ENCODE results near the gene CTRL.
"Not testable (repeated sequence)": the region's sequence is repeated elsewhere in the genome, so short reads cannot be mapped to it uniquely, and the experiment has no call there.

Gene CTRL

GRCh38 chr16:67927131-67927941 lies 4.3 kb downstream of the CTRL start:
- DNase-seq: no peak

- peak in 31 of 56 donors; percentile 18 to 72 (median 42) for DNase-seq
These were observed 5.4 kb downstream of the CTRL start for GRCh38 chr16:67926181-67926750.

- peak in 1 of 56 donors; percentile 13 for DNase-seq
These were observed 7.3 kb downstream of the CTRL start for GRCh38 chr16:67924140-67924906.

DNA sequence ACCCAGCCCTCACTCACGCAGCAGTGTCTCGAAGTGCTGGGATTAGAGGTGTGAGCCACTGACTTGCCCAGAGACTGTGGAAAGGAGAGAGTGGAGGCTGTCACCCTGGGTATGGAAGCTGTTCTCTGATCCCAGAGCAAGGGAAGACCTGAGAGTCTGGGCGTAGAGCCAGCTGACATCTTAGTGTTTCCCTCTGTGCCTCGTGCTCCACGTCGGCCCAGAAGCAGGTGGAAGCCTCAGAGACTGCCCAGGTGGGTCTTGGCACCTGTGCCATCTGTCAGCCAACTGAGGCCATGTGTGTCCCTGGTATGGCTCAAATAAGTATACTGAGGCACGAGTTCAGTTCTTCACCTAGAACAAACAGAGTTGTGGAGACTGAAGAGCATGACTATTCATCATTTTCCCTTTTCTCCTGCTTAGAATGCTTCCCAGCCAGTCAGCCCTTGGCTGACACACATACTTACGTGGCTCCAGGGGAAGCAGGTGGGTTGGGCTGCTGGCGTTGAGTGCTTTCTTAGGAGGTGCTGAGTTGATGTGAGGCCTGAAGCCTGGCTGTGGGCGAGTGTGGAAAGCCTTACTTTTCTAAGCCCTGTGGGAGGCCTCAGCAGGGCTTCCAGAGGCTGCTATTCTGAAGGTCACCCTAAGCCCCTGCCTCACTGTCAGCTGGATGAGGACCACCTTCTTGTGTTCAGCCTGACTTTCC lies 8.1 kb downstream of the CTRL start:
- peak in 10 of 56 donors; percentile 19 to 52 (median 29) for DNase-seq

DNA sequence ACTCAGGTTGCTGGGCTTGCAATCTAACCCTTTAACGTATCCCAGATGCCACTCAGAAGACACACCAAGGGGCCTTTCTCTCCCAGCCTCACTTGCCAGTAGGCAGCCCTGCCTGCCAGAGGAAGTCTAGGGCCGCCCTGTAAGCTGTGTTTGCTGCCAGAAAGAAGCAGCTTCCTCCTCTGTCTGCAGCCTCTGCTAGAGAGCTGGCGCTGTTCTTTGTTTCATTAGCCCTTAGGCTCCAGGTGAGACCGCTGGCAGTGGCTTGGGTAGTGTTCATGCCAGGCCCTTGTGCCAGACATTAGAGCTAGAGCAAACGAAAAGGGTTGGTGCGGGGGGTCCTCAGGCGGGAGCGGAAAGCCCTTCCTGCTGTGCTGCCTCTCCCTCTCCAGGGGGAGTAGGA lies 8.9 kb downstream of the CTRL start:
- DNase-seq: no peak

DNA sequence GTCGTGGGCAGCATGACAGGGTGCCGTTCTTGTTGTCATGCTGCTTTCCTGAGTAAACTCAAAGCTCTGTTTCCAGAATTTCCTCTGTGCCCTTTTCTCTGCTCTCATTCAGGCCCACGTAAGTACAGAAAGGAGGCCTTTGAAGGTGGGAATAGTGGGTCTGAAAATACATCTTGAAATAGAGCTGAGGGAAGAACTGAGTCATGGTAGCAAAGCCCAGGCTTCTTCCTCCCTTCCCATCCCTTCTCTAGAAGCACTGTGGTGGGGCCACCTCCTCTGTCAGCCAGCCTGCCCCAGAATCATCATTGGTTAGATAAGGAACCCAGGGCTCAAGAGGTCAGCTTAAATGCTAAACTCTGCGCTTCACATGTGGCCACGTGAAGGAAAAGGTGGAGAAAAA lies 9.4 kb downstream of the CTRL start:
- DNase-seq: peak in 1 of 56 donors; percentile 33

DNA sequence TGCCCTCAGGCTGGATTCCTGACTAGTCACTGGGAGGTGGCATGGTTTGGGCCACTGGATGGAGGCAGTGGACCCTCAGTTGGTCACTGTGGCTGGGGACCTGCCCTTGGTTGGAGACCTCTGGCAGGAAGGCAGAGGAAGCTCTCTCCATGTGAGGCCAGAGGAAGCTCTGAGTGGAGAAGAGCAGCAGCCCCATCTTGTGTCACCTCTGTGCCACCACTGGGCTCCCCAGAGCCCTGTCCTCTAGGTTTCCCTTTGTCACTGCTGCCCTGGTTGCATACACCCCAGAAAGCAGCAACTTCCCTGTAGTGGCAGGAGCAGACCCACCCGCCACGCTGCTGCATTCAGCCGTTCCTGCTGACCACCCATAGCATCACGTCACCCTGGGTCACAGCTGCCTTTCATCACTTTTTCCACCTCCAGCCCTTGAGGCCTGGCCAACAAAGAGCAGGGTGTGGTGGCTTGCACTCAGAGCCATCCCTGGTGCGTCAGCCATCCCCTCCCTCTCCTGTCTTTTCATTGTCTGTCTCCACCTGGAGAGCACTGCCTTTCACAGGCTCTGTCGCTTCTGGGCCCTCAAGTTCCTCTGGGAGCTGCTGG lies 11.9 kb downstream of the CTRL start:
- DNase-seq: no peak

GRCh38 chr16:67917852-67918236 lies 13.8 kb downstream of the CTRL start:
- DNase-seq: peak in 4 of 56 donors; percentile 35 to 54 (median 44)

- DNase-seq: peak in 42 of 56 donors; percentile 19 to 85 (median 48)
These were observed 14.4 kb downstream of the CTRL start for GRCh38 chr16:67917140-67917851.

- DNase-seq: peak in 1 of 56 donors; percentile 27
These were observed 15.6 kb downstream of the CTRL start for GRCh38 chr16:67915831-67916723.

- DNase-seq: not testable (repeated sequence)
These were observed 16.2 kb downstream of the CTRL start for GRCh38 chr16:67915496-67915769.

DNA sequence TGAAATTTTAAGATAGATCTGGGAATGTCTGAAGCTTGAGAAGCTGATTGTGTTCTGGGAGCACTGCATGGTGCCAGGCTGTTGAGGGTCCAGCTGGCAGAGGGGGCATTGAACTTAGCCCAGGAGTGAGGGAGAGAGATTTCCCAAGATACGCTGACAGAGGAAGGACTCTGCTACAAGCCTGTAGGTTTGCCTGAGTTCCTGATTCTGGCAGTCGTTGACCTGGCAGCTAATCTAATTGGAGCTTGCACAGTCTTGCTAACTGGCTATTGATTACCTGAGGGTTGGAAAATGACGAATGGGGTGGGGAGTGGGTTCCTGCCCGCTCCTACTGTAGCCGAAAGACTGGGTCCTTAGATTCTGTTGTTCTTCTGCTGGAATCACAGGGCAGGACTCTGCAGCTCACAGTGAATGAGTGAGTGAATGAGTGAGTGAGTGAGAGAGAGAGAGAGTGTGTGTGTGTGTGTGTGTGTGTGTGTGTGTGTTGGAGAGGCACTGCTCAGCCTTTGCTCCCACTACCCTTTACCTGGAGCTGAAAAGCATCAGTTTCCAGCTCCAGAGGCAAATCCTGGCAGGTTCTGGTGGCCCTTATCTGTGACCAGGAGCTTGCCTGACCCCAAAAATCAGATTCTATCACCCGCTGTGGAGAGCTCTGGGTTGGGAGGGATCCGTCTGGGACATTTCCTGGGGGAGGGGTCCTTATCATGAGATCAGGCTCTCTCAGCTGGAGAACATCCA lies 16.7 kb downstream of the CTRL start:
- no peak for DNase-seq

DNA sequence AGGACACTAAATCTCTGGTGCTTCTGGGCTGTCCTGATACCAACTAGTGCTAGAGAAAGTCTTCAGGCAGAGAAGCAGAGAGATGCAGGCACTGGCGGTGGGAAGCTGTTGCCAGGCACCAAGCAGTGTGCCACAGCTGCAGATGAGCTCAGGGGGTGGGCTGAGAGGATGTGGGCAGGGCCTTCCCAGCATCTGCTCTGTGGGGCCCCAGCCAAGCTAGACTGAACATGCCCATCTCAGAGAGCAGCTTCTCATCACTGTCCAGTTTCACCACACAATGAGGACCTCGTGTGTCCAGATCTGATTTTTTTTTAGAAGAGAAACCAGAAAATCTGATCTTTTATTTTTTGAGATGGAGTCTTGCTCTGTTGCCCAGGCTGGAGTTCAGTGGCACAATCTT lies 21.5 kb downstream of the CTRL start:
- peak in 50 of 56 donors; percentile 22 to 96 (median 78) for DNase-seq

DNA sequence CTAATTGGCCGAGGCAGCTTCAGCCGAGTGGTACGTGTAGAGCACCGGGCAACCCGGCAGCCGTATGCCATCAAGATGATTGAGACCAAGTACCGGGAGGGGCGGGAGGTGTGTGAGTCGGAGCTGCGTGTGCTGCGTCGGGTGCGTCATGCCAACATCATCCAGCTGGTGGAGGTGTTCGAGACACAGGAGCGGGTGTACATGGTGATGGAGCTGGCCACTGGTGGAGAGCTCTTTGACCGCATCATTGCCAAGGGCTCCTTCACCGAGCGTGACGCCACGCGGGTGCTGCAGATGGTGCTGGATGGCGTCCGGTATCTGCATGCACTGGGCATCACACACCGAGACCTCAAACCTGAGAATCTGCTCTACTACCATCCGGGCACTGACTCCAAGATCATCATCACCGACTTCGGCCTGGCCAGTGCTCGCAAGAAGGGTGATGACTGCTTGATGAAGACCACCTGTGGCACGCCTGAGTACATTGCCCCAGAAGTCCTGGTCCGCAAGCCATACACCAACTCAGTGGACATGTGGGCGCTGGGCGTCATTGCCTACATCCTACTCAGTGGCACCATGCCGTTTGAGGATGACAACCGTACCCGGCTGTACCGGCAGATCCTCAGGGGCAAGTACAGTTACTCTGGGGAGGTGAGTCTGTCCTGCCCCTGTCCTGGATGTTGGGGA lies 22.5 kb downstream of the CTRL start:
- no peak for DNase-seq

DNA sequence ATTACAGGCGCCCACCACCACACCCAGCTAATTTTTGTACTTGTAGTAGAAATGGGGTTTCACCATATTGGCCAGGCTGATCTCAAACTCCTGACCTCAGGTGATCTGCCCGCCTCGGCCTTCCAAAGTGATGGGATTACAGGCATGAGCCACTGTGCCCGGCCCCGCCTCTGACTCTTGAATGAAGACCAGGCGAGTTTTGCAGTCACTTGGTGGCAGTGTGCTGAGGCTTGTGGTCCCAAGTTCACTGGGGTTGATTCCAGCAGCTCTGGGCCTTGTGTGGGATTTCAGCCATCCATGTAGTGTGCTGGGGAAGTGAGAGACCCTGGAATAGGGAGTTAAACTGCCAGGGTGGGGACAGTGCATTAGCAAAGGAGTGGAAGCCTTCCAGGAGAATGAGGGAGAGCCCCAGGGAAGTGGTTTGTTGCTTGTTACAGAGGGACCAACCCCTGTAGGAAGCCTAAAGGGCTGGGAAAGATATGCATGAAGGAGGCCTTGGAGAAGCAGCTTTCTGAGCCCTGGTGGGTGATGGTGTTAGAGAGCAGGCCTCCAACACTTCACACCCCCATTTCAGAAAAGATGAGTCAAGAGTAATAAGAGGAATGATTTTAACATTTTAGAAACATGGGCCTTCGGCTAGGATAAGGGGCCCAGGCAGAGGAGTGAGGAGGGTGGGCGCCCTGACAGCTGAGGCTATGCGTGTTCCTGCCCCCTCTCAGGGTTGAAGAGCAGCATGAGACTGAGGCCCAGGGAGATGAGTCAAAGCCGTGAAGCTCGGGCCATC lies 24.1 kb downstream of the CTRL start:
- DNase-seq: no peak

GRCh38 chr16:67902831-67903230 lies 28.8 kb downstream of the CTRL start:
- DNase-seq: no peak

DNA sequence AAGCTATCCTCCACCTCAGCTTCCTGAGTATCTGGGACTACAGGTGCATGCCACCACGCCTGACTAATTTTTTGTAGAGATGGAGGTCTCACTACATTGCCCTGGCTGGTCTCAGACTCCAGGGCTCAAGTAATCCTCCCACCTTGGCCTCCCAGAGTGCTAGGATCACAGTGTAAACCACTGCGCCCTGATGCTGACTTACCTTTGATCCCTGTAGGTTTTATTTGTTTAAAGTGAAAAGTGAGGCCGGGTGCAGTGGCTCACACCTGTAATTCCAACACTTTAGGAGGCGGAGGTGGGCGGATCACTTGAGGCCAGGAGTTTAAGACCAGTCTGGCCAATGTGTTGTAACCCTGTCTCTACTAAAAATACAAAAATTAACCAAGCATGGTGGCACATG lies 29.9 kb downstream of the CTRL start:
- DNase-seq: no peak
